ENCODE measurements around the gene MAML2.

Gene MAML2

GRCh38 chr11:96082002-96082899, 260.7 kb downstream of the MAML2 start:
- DNase-seq (ENCODE audit: low spot score), result no peak
- Histone ChIP-seq H3K27ac (no peak overlapping the region), H3K4me3 (no peak overlapping the region)
- TF ChIP-seq CTCF (IDR thresholded peaks at IDR 0.05), result no peak

- H3K27ac ChIP-seq, result no peak overlapping the region
- no peak overlapping the region for H3K4me3 ChIP-seq
- no peak for TF ChIP-seq CTCF (IDR thresholded peaks at IDR 0.05)
- no peak for DNase-seq (ENCODE audit: low spot score)
These were observed 261.4 kb downstream of the MAML2 start for GRCh38 chr11:96081561-96081960.

GRCh38 chr11:96079691-96080090, 263.3 kb downstream of the MAML2 start:
- H3K27ac ChIP-seq, result no peak overlapping the region
- DNase-seq (ENCODE audit: low spot score), result no peak
- TF ChIP-seq CTCF (IDR thresholded peaks at IDR 0.05), result no peak

GRCh38 chr11:96075532-96075959, 267.4 kb downstream of the MAML2 start:
- Histone ChIP-seq H3K4me3 (no peak overlapping the region), H3K27ac (peak overlapping the region in 1 of 2 donors; percentile 9)
- TF ChIP-seq CTCF (IDR thresholded peaks at IDR 0.05), result no peak
- DNase-seq (ENCODE audit: low spot score), result no peak

More at GRCh38 chr11:96079691-96080090, 263.3 kb downstream of the MAML2 start:
- no peak overlapping the region for H3K4me3 ChIP-seq

- TF ChIP-seq CTCF (IDR thresholded peaks at IDR 0.05), result no peak
- Histone ChIP-seq H3K27ac (peak overlapping the region in 1 of 2 donors; percentile 9), H3K4me3 (no peak overlapping the region)
- DNase-seq (ENCODE audit: low spot score), result no peak
These were observed 268.3 kb downstream of the MAML2 start for GRCh38 chr11:96074551-96075310.

GRCh38 chr11:96073536-96073935, 269.5 kb downstream of the MAML2 start:
- TF ChIP-seq CTCF (IDR thresholded peaks at IDR 0.05), result no peak
- Histone ChIP-seq H3K27ac (no peak overlapping the region), H3K4me3 (no peak overlapping the region)
- DNase-seq (ENCODE audit: low spot score), result no peak

Data from coronary artery (tissue), 2 donors.